Kidney epithelial cell (primary cell): ENCODE measurements around the gene TMEM184A. TPM values are rescaled to one million over a fixed set of nuclear protein-coding genes. Genes with fewer than 3 reads are reported as not detected.

Experiments used
- DNase-seq: peaks from one replicate; pipeline ENCODE4 v3.0.0-alpha.2; 2010; ENCODE audit warnings: low read depth
- H3K27me3 ChIP-seq: 2 replicates; pipeline ENCODE4 v1.6.0; 2011; ENCODE audit warnings: low read length; ENCODE audit not compliant: control insufficient read depth, insufficient read depth
- H3K36me3 ChIP-seq: 2 replicates; pipeline ENCODE4 v1.5.1; 2011; ENCODE audit warnings: low read length; ENCODE audit not compliant: control insufficient read depth, insufficient read depth
- H3K4me3 ChIP-seq: 2 replicates; pipeline ENCODE4 v1.5.1; 2011; ENCODE audit warnings: low read depth, mild to moderate bottlenecking, control low read depth, low read length
- CTCF ChIP-seq: IDR thresholded peaks from 2 replicates; pipeline ENCODE4 v1.5.1; 2011; ENCODE audit warnings: mild to moderate bottlenecking, moderate library complexity, low read length, control low read depth, inconsistent platforms; ENCODE audit not compliant: insufficient read depth, poor library complexity, severe bottlenecking
- total RNA-seq: library from RNA; depleted of rRNA; stranded (reverse); fragments of >200 nt; gene quantifications from 2 replicates; pipeline ENCODE4 v1.2.3, GENCODE V29; 2015

TMEM184A gene
- total RNA-seq, 1 donor from 2014 or later, result 5.7 TPM

DNA sequence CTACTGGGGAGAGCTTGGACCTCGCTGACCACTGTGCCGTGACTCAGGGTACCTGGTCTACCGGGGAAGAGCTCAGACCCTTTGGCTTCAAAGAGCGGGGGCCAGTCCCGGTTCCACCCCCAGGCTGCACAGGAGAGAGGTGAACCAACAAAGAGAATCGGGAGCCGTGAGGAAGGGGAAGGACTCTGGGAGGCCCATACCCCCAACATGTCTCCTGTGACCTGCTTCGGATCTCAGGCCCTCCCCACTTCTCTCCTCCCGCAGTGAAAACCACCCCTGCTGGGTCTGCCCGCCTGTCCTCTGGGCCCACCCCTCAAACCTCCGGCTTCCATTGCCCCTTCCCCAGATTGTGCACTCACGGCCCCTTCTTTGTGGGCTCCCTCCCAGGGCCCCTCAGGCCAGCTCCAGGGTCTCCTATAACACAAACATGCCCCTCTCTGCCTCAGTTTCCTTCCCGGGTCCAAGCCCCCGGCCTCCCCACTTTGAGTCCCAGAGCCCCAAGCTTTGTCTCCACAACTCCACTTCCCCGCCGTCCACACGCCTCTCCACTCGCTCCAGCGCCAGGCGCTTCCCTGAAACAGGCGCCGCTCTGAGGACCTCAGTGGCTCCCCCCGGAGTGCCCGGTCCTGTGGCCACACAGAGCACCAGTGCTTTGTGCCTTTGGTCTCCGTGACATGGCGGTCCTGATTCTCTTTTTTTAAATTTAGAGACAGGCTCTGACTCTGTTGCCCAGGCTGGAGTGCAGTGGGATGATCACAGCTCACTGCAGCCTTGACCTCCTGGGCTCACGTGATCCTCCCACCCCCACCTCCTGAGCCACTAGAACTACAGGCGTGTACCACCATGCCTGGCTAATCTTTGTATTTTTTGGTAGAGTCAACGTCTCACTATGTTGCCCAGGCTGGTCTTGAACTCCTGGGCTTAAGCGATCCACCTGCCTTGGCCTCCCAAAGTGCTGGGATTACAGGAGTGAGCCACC lies 44.3 kb downstream of the TMEM184A start:
- Histone ChIP-seq H3K27me3 (no peaks in the 10 kb centered on the region), H3K4me3 (no peak overlapping the region), H3K36me3 (no peaks in the 10 kb centered on the region)
- TF ChIP-seq CTCF, result no peak
- DNase-seq, result no peak

DNA sequence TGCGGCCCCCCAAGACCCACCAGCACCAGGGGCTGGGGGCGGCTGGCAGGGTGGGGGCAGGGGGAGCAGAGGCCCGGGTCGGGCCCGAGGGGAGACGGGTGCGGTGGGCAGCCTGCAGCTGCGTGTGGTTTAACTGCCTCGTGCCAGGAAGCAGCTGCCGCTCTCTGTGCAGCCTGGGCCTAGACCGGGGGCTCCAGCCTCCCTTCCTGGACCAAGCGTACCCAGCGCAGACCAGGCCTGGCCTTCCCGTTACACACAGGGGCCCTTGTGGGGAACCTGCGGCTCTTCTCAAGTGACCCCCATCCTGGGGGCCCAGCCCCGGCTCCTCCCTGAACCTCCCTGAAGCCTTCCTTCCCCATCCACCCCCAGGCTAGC lies 45.2 kb downstream of the TMEM184A start:
- TF ChIP-seq CTCF, result no peak
- DNase-seq, result no peak
- H3K4me3 ChIP-seq, result no peak overlapping the region
- no peaks in the 10 kb centered on the region for H3K36me3 ChIP-seq
- H3K27me3 ChIP-seq, result no peaks in the 10 kb centered on the region

DNA sequence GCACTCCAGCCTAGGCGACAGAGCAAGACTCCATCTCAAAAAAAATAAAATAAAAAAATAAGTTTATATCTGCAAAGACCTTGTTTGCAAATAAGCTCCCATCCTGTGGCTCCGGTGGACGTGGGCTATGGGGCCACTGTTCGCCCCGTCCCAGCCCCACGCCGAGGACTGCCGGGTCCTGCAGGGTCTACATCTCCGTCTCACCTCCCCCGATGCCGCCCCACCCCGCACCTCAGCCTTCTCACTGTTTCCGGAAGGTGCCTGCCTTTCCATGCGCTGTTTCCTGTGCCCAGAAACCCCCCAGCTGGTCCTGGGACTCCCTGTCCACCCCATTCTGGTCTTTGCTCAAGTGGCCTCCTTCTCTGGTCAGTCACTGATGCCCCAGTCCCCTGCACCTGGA lies 46.8 kb downstream of the TMEM184A start:
- DNase-seq, result no peak
- TF ChIP-seq CTCF, result no peak
- Histone ChIP-seq H3K4me3 (no peak overlapping the region), H3K36me3 (no peaks in the 10 kb centered on the region), H3K27me3 (no peaks in the 10 kb centered on the region)

- no peaks in the 10 kb centered on the region for H3K36me3 ChIP-seq
- no peak overlapping the region for H3K4me3 ChIP-seq
- no peaks in the 10 kb centered on the region for H3K27me3 ChIP-seq
- DNase-seq, result no peak
- no peak for TF ChIP-seq CTCF
Measured at GRCh38 chr7:1508277-1508758, 47.7 kb downstream of the TMEM184A start.

- no peak for TF ChIP-seq CTCF
Measured at GRCh38 chr7:1505731-1506550, 50.1 kb downstream of the TMEM184A start.

More at GRCh38 chr7:1505731-1506550, 50.1 kb downstream of the TMEM184A start:
- DNase-seq, result no peak
- no peaks in the 10 kb centered on the region for H3K36me3 ChIP-seq
- no peak overlapping the region for H3K4me3 ChIP-seq
- no peaks in the 10 kb centered on the region for H3K27me3 ChIP-seq
